Mucosa of descending colon (tissue), 3 donors: ENCODE data around the gene HOXA9. TPM values are rescaled to one million over a fixed set of nuclear protein-coding genes. Genes with fewer than 3 reads are reported as not detected.

ENCODE experiments used
- ATAC-seq: fragments of 200-7000 bp; cut with Tn5 transposase; one replicate; pipeline ENCODE4 v1.9.1; 2020; ENCODE audit warnings: mild to moderate bottlenecking, moderate library complexity
- DNase-seq, 3 donors: peaks; one replicate each; pipeline ENCODE4 v3.0.0-alpha.2; 2020
- H3K36me3 ChIP-seq: fragments of 200-600 bp; one replicate; pipeline ENCODE4 v1.8.0; 2021; ENCODE audit warnings: low read depth, mild to moderate bottlenecking
- H3K4me1 ChIP-seq: fragments of 200-600 bp; one replicate; pipeline ENCODE4 v1.8.0; 2021; ENCODE audit warnings: low read depth, mild to moderate bottlenecking
- H3K4me3 ChIP-seq: fragments of 200-600 bp; one replicate; pipeline ENCODE4 v1.8.0; 2021; ENCODE audit warnings: mild to moderate bottlenecking
- H3K9me3 ChIP-seq: fragments of 200-600 bp; one replicate; pipeline ENCODE4 v1.8.0; 2021; ENCODE audit warnings: mild to moderate bottlenecking
- intact Hi-C, 2 donors: fragments of 100-400 bp; cut with DNase I in 1 of 2; cut with micrococcal nuclease in 1 of 2; formaldehyde crosslinking; loops; one replicate each; pipeline versions ENCODE4 v1.11.0 to v1.11.1; 2022; cut with DNase I, micrococcal nuclease
- long read RNA-seq, 2 donors: library from polyadenylated mRNA; unstranded; transcript quantifications; one replicate each; pipeline ENCODE4 v2.0.0, GENCODE V29; 2019 to 2021
- total RNA-seq, 3 donors: library from RNA; stranded (reverse); fragmentation: NEBNext Ultra II Directional in 2 of 3; extraction: Animal tissue kit (Norgen Biotek cat#: 25700) in 2 of 3; gene quantifications; one replicate each; pipeline versions ENCODE4 v1.2.1 to v1.2.4, GENCODE V29; 2021 to 2023
- TF ChIP-seq, protein P1 (sequence below): fragments of 200-600 bp; IDR thresholded peaks from one replicate; pipeline ENCODE4 v1.8.0; 2022; ENCODE audit warnings: antibody characterized with exemption, mild to moderate bottlenecking
- donor health status: DM: no; HTN: no; CAD: no; lungs with moderate emphysema.
- donor health status: DM: no; HTN: no; CAD: no.
- donor health status: DM: no; HTN: yes; CAD: no.

Gene HOXA9
- total RNA-seq, result 10 to 100 TPM; 22.0 to 27.9 (median 25.0) TPM
- long read RNA-seq, donor 1, transcript HOXA9-202 (3 exons, 797 nt), result major isoform, 14 of 34 reads
- long read RNA-seq, donor 1, transcript HOXA9-201 (2 exons, 2,060 nt), result minor isoform, 10 of 34 reads
- long read RNA-seq, donor 1, partial matches to known transcripts, result 0 of 34 reads
- long read RNA-seq, donor 1, other reads (novel, unspliced or antisense), result 8 of 34 reads
- long read RNA-seq, donor 2, transcript HOXA9-201 (2 exons, 2,060 nt), result minor isoform, 6 of 20 reads
- long read RNA-seq, donor 2, transcript HOXA9-202 (3 exons, 797 nt), result major isoform, 12 of 20 reads
- long read RNA-seq, donor 2, partial matches to known transcripts, result 0 of 20 reads
- long read RNA-seq, donor 2, other reads (novel, unspliced or antisense), result 2 of 20 reads

DNA sequence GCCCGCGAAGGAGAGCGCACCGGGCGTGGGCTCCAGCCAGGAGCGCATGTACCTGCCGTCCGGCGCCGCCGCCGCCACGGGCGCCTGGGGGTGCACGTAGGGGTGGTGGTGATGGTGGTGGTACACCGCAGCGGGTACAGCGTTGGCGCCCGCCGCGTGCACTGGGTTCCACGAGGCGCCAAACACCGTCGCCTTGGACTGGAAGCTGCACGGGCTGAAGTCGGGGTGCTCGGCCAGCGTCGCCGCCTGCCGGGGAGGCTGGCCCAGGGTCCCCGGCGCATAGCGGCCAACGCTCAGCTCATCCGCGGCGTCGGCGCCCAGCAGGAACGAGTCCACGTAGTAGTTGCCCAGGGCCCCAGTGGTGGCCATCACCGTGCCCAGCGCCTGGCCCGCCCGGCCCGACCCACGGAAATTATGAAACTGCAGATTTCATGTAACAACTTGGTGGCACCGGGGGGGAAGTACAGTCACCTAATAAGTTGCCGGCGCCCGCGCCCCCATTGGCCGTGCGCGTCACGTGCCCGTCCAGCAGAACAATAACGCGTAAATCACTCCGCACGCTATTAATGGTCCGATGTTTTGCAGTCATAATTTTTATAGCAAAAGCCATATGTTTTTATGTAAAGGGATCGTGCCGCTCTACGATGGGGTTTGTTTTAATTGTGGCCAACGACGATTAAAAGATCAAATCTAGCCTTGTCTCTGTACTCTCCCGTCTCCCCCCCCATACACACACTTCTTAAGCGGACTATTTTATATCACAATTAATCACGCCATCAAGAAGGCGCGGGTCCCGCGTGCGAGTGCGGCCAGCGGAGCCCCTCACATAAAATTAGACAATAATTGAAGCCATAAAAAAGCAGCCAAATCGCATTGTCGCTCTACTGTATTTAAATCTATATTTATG is at the start of gene HOXA9:
Gene HOXA9 (minus strand): TSS at position 449 of the 907 bp plus-strand sequence. CDS start 80 bp downstream, at position 369.
- intact Hi-C loops, result loop anchor here (5.0 to 10.0 kb wide), 2 partner anchors 1301 to 1308 kb away; no protein-coding TSS in a partner anchor
- TF ChIP-seq, protein P1, sequence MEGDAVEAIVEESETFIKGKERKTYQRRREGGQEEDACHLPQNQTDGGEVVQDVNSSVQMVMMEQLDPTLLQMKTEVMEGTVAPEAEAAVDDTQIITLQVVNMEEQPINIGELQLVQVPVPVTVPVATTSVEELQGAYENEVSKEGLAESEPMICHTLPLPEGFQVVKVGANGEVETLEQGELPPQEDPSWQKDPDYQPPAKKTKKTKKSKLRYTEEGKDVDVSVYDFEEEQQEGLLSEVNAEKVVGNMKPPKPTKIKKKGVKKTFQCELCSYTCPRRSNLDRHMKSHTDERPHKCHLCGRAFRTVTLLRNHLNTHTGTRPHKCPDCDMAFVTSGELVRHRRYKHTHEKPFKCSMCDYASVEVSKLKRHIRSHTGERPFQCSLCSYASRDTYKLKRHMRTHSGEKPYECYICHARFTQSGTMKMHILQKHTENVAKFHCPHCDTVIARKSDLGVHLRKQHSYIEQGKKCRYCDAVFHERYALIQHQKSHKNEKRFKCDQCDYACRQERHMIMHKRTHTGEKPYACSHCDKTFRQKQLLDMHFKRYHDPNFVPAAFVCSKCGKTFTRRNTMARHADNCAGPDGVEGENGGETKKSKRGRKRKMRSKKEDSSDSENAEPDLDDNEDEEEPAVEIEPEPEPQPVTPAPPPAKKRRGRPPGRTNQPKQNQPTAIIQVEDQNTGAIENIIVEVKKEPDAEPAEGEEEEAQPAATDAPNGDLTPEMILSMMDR, result no peak
- Histone ChIP-seq H3K36me3 (no peaks in the 10 kb centered on the region), H3K4me1 (peaks cover 10% of the 10 kb centered on the region), H3K9me3 (no peaks in the 10 kb centered on the region), H3K4me3 (peak within 1 kb of the TSS; percentile 48)
- DNase-seq (peak; percentile 88 to 93 (median 88)), ATAC-seq (peak; percentile 26)

- Histone ChIP-seq H3K4me3 (no peak overlapping the region), H3K36me3 (no peaks in the 10 kb centered on the region), H3K9me3 (no peaks in the 10 kb centered on the region), H3K4me1 (peaks cover 17% of the 10 kb centered on the region)
- DNase-seq (no peak), ATAC-seq (no peak)
- TF ChIP-seq, protein P1, result no peak
- intact Hi-C loops, result no loop called here
Observed at GRCh38 chr7:27214239-27214950, 49.1 kb upstream of the HOXA9 start.

DNA sequence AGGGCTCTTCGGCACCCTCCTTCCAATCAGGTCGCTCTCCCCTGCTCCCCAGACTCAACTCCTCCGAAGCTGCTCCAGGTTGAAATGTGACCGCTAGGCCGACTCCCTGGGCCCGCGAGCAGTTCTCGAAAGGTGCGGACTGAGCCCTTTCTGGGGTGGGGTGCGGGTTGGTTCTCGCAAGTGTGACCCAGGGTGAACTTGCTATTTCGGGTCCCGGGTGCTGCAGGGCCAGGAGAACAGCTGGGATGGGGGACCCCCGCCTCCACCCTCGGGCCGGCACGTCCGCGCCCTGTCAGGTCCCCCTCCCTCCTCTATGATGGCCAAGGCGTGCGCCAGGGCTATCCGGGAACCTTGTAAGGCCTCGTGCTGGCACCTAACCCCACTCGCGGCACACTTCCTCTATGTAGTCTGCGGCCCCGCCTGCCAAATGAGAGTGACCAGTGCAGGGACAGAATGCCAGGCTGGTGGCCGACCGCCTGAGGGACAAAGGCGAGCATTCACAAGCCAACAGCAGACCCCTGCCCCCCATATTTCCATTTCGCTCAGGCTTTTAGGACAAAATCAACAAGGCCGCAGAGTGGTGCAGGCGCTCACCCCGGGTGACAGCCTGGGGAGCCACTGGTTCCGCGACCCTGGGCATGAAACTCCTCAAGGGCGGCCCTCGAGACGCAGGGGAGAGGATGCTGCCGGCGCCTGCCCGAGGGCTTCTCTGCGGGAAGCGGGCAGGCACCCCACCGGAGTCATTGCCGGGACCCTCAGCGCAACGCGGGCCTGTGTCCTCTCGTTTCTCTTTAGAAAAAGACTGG is 48.3 kb upstream of the HOXA9 start:
- DNase-seq (no peak), ATAC-seq (no peak)
- H3K9me3 ChIP-seq, result no peaks in the 10 kb centered on the region
- intact Hi-C loops, result no loop called here
- no peaks in the 10 kb centered on the region for H3K36me3 ChIP-seq
- H3K4me1 ChIP-seq, result peaks cover 17% of the 10 kb centered on the region
- no peak overlapping the region for H3K4me3 ChIP-seq
- TF ChIP-seq, protein P1, result no peak

GRCh38 chr7:27212497-27213432 is 47.4 kb upstream of the HOXA9 start:
- no peaks in the 10 kb centered on the region for H3K36me3 ChIP-seq
- no peak overlapping the region for H3K4me3 ChIP-seq
- TF ChIP-seq, protein P1, result no peak
- no peaks in the 10 kb centered on the region for H3K9me3 ChIP-seq
- ATAC-seq (no peak), DNase-seq (no peak)
- intact Hi-C loops, result no loop called here
- peaks cover 17% of the 10 kb centered on the region for H3K4me1 ChIP-seq
